ENCODE measurements around the gene RBM38.

RBM38 gene

DNA sequence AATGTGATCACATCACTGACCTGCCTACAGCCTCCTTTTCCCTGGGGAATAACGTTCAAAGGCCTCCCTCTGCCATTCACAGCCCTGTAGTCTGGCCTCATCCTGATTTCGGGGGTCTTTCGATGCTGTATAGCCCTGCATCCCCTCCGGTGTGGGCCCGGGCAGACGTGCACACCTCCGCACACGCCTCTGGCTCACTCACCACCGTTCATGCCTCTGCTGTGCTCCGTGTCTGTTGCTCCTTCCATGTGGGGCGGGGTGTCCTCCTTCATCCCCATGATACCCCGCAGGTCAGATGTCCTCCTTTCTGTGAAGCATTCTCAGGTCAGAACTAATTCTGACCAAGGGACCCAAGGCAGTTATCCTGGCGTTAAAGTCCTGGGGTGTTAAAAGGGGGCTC is 13.8 kb upstream of the RBM38 start:
- Histone ChIP-seq H3K4me1 (ENCODE audit: insufficient read depth, low read length, poor library complexity, severe bottlenecking) (no peaks in the 10 kb centered on the region), H3K36me3 (ENCODE audit: insufficient read depth, low read length) (peaks cover 72% of the 10 kb centered on the region; the same call in 1 of the 2 replicates), H2AFZ (ENCODE audit: low read length) (no peak overlapping the region), H3K27me3 (ENCODE audit: insufficient read depth, low read length, poor library complexity, severe bottlenecking) (no peaks in the 10 kb centered on the region), H3K9me3 (ENCODE audit: insufficient read depth, low read depth, low read length) (no peaks in the 10 kb centered on the region), H3K4me3 (ENCODE audit: low read length, poor library complexity, severe bottlenecking) (no peak overlapping the region), H4K20me1 (ENCODE audit: insufficient read depth, low read length, poor library complexity, severe bottlenecking) (no peaks in the 10 kb centered on the region), H3K4me2 (ENCODE audit: low read depth, low read length, poor library complexity, severe bottlenecking) (no peak overlapping the region), H3F3A (ENCODE audit: low read depth) (no peaks in the 10 kb centered on the region), H3K9ac (ENCODE audit: low read depth, low read length, poor library complexity, severe bottlenecking) (no peak overlapping the region), H3K79me2 (ENCODE audit: insufficient read depth, low read length) (no peaks in the 10 kb centered on the region), H3K9me2 (replicated peaks; ENCODE audit: low read depth, low read length) (no peaks in the 10 kb centered on the region)
- no peak for TF ChIP-seq EZH2phosphoT487 (IDR thresholded peaks at IDR 0.05; ENCODE audit: borderline replicate concordance)
- TF ChIP-seq, protein P1, sequence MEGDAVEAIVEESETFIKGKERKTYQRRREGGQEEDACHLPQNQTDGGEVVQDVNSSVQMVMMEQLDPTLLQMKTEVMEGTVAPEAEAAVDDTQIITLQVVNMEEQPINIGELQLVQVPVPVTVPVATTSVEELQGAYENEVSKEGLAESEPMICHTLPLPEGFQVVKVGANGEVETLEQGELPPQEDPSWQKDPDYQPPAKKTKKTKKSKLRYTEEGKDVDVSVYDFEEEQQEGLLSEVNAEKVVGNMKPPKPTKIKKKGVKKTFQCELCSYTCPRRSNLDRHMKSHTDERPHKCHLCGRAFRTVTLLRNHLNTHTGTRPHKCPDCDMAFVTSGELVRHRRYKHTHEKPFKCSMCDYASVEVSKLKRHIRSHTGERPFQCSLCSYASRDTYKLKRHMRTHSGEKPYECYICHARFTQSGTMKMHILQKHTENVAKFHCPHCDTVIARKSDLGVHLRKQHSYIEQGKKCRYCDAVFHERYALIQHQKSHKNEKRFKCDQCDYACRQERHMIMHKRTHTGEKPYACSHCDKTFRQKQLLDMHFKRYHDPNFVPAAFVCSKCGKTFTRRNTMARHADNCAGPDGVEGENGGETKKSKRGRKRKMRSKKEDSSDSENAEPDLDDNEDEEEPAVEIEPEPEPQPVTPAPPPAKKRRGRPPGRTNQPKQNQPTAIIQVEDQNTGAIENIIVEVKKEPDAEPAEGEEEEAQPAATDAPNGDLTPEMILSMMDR (conservative IDR thresholded peaks at IDR 0.05; ENCODE audit: low read length): no peak

DNA sequence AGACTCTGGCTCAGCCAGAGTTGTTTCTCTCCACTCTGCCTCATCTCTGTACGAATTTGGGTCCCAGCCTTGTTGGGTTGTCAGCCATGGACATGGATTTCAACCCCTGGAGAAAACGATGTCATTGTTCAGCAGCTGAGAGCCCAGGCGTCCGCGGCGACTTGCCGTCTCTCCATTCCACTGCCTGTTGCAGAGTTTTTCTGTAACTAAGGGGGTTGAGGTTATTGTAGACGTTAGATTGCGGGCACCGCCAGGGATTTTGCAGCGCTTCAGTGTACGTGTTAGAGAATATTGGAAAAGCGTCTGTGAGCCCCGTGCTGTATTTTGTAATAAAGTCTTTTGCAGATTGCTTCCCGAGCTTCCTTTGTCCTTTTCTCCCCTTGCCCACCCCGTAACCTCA is 13.1 kb upstream of the RBM38 start:
- Histone ChIP-seq H3K4me3 (ENCODE audit: low read length, poor library complexity, severe bottlenecking) (no peak overlapping the region), H3K4me1 (ENCODE audit: insufficient read depth, low read length, poor library complexity, severe bottlenecking) (no peaks in the 10 kb centered on the region), H3K9me2 (replicated peaks; ENCODE audit: low read depth, low read length) (no peaks in the 10 kb centered on the region), H3K36me3 (ENCODE audit: insufficient read depth, low read length) (peaks cover 65% of the 10 kb centered on the region; the same call in 1 of the 2 replicates), H3K27me3 (ENCODE audit: insufficient read depth, low read length, poor library complexity, severe bottlenecking) (no peaks in the 10 kb centered on the region), H3K9ac (ENCODE audit: low read depth, low read length, poor library complexity, severe bottlenecking) (no peak overlapping the region), H2AFZ (ENCODE audit: low read length) (no peak overlapping the region), H3K9me3 (ENCODE audit: insufficient read depth, low read depth, low read length) (no peaks in the 10 kb centered on the region), H3K79me2 (ENCODE audit: insufficient read depth, low read length) (no peaks in the 10 kb centered on the region), H3F3A (ENCODE audit: low read depth) (no peaks in the 10 kb centered on the region), H4K20me1 (ENCODE audit: insufficient read depth, low read length, poor library complexity, severe bottlenecking) (no peaks in the 10 kb centered on the region), H3K4me2 (ENCODE audit: low read depth, low read length, poor library complexity, severe bottlenecking) (no peak overlapping the region)
- TF ChIP-seq, protein P1 (conservative IDR thresholded peaks at IDR 0.05; ENCODE audit: low read length): no peak
- TF ChIP-seq EZH2phosphoT487 (IDR thresholded peaks at IDR 0.05; ENCODE audit: borderline replicate concordance): no peak

DNA sequence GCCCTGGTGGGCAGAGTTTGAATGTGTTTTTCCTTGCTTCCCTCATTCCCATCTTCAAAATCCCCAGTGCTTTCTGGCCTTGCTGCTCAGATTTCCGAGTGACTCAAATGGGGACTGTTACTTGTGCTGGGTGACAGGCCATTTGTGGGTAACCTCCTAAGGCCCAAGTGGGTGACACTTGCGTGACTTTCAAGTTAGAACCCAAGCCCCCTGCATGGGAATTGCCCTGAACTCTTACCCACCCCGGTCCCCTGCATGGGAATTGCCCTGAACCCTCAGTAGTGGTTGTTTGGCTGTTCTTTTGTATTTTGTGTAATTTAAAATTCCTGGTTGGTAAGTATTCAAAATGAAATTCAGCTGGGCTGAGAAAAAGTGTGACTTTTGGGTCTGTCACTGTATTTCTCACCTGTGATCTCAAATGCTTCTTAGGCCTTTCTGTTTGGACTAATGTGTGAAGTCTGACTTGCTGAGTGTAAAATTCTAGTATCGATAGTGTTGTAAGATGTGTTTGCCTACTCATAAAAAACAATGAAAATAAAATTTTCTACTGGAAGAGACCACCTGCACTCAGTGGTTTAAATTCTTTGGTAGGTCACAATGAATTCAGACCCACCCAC is 12.4 kb upstream of the RBM38 start:
- Histone ChIP-seq H3K9me2 (replicated peaks; ENCODE audit: low read depth, low read length) (no peaks in the 10 kb centered on the region), H3K4me1 (ENCODE audit: insufficient read depth, low read length, poor library complexity, severe bottlenecking) (no peaks in the 10 kb centered on the region), H3F3A (ENCODE audit: low read depth) (no peaks in the 10 kb centered on the region), H4K20me1 (ENCODE audit: insufficient read depth, low read length, poor library complexity, severe bottlenecking) (no peaks in the 10 kb centered on the region), H3K4me2 (ENCODE audit: low read depth, low read length, poor library complexity, severe bottlenecking) (no peak overlapping the region), H3K4me3 (ENCODE audit: low read length, poor library complexity, severe bottlenecking) (no peak overlapping the region), H3K27me3 (ENCODE audit: insufficient read depth, low read length, poor library complexity, severe bottlenecking) (no peaks in the 10 kb centered on the region), H3K9ac (ENCODE audit: low read depth, low read length, poor library complexity, severe bottlenecking) (no peak overlapping the region), H2AFZ (ENCODE audit: low read length) (no peak overlapping the region), H3K9me3 (ENCODE audit: insufficient read depth, low read depth, low read length) (no peaks in the 10 kb centered on the region), H3K36me3 (ENCODE audit: insufficient read depth, low read length) (peaks cover 59% of the 10 kb centered on the region; the same call in 1 of the 2 replicates), H3K79me2 (ENCODE audit: insufficient read depth, low read length) (no peaks in the 10 kb centered on the region)
- TF ChIP-seq EZH2phosphoT487 (IDR thresholded peaks at IDR 0.05; ENCODE audit: borderline replicate concordance): no peak
- TF ChIP-seq, protein P1 (conservative IDR thresholded peaks at IDR 0.05; ENCODE audit: low read length): no peak
